SK-N-MC (cell line): ENCODE data around the gene MYOC.
"Not testable (repeated sequence)": the region's sequence is repeated elsewhere in the genome, so short reads cannot be mapped to it uniquely, and the experiment has no call there.

ENCODE experiments used
- DNase-seq: peaks from one replicate; pipeline ENCODE4 v3.0.0-alpha.2; 2011; ENCODE audit warnings: low read depth, low spot score
- H3K27ac ChIP-seq: fragments of 200-600 bp; sonication (generic); 2 replicates; pipeline ENCODE4 v1.5.1; 2016; ENCODE audit warnings: mixed run types
- H3K36me3 ChIP-seq: fragments of 200-600 bp; sonication (generic); 2 replicates; pipeline ENCODE4 v1.6.1; 2017; ENCODE audit warnings: antibody characterized with exemption, low read length, mixed read lengths; ENCODE audit not compliant: insufficient read depth
- H3K4me3 ChIP-seq: fragments of 200-600 bp; sonication (generic); 2 replicates; pipeline ENCODE4 v1.5.1; 2016
- H3K9ac ChIP-seq: fragments of 200-600 bp; sonication (generic); 2 replicates; pipeline ENCODE4 v1.8.0; 2017; ENCODE audit warnings: mixed run types, mixed read lengths; ENCODE audit not compliant: insufficient read length
- H3K9me3 ChIP-seq: fragments of 200-600 bp; sonication (generic); 2 replicates; pipeline ENCODE4 v1.6.1; 2017; ENCODE audit warnings: low read depth, mild to moderate bottlenecking, antibody characterized with exemption, low read length, moderate library complexity, mixed read lengths
- EZH2 ChIP-seq: fragments of 200-600 bp; sonication (generic); IDR thresholded peaks from one replicate; pipeline ENCODE4 v1.6.1; 2017; ENCODE audit warnings: antibody characterized with exemption
- FOXP2 ChIP-seq: optimal IDR thresholded peaks from 2 replicates; pipeline ENCODE3; 2011; ENCODE audit warnings: mild to moderate bottlenecking, moderate library complexity; ENCODE audit not compliant: insufficient read depth; ENCODE audit errors: extremely low read length, control extremely low read depth
- POLR2AphosphoS5 ChIP-seq: IDR thresholded peaks from 2 replicates; pipeline ENCODE4 v1.6.1; 2012; ENCODE audit warnings: mild to moderate bottlenecking, low read depth, low read length, borderline replicate concordance

Gene MYOC

DNA sequence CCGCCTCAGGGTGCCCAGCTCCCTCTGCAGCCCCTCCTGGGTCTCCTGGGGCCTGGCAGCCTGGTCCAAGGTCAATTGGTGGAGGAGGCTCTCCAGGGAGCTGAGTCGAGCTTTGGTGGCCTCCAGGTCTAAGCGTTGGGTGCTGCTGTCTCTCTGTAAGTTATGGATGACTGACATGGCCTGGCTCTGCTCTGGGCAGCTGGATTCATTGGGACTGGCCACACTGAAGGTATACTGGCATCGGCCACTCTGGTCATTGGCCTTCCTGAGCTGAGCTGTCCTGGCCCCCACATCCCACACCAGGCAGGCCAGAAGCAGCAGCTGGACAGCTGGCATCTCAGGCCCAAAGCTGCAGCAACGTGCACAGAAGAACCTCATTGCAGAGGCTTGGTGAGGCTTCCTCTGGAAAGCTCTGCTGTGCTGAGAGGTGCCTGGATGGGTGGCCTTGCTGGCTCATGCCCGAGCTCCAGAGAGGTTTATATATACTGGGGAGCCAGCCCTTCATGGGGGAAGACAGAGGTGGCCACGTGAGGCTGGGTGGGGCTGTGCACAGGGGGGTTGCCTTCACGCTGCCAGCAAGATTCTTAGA is at the start of gene MYOC:
Gene MYOC, minus strand, starts transcription at position 455 of the 589 bp plus-strand sequence. Its CDS starts 77 bp downstream, at position 378.
- no peak for TF ChIP-seq FOXP2
- TF ChIP-seq POLR2AphosphoS5, result no peak
- TF ChIP-seq EZH2, result no peak
- DNase-seq, result no peak
- no peaks in the 10 kb centered on the region for H3K9me3 ChIP-seq
- H3K4me3 ChIP-seq, result no peak within 1 kb of the TSS
- H3K27ac ChIP-seq, result no peak within 1 kb of the TSS
- H3K36me3 ChIP-seq, result no peaks in the 10 kb centered on the region
- H3K9ac ChIP-seq, result no peak within 1 kb of the TSS

- Histone ChIP-seq H3K9me3 (no peaks in the 10 kb centered on the region), H3K36me3 (no peaks in the 10 kb centered on the region)
- no peak for DNase-seq
Observed at GRCh38 chr1:171699531-171699930, 47.0 kb upstream of the MYOC start.

DNA sequence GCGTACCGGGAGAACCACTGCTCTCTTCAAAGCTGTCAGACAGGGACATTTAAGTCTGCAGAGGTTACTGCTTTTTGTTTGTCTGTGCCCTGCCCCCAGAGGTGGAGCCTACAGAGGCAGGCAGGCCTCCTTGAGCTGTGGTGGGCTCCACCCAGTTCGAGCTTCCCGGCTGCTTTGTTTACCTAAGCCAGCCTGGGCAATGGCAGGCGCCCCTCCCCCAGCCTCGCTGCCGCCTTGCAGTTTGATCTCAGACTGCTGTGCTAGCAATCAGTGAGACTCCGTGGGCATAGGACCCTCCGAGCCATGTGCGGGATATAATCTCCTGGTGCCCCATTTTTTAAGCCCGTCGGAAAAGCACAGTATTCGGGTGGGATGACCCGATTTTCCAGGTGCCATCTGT is 43.3 kb upstream of the MYOC start:
- H3K36me3 ChIP-seq, H3K9me3 ChIP-seq, H3K4me3 ChIP-seq, H3K9ac ChIP-seq, DNase-seq, H3K27ac ChIP-seq: not testable (repeated sequence)

More at GRCh38 chr1:171699531-171699930, 47.0 kb upstream of the MYOC start:
- no peak for TF ChIP-seq FOXP2
- TF ChIP-seq POLR2AphosphoS5, result no peak
- no peak for TF ChIP-seq EZH2
- no peak overlapping the region for H3K27ac ChIP-seq
- H3K9ac ChIP-seq, result no peak overlapping the region
- H3K4me3 ChIP-seq, result no peak overlapping the region

GRCh38 chr1:171693541-171693940 is 41.1 kb upstream of the MYOC start:
- H3K36me3 ChIP-seq, result not testable (repeated sequence)

GRCh38 chr1:171683870-171684269 is 31.4 kb upstream of the MYOC start:
- H3K4me3 ChIP-seq, result no peak overlapping the region
- no peak for DNase-seq
- H3K9ac ChIP-seq, result no peak overlapping the region
- no peaks in the 10 kb centered on the region for H3K36me3 ChIP-seq
- no peaks in the 10 kb centered on the region for H3K9me3 ChIP-seq
- H3K27ac ChIP-seq, result no peak overlapping the region
- TF ChIP-seq EZH2 (no peak), FOXP2 (no peak), POLR2AphosphoS5 (no peak)

More at GRCh38 chr1:171693541-171693940, 41.1 kb upstream of the MYOC start:
- DNase-seq, H3K9ac ChIP-seq, H3K9me3 ChIP-seq, H3K27ac ChIP-seq, H3K4me3 ChIP-seq: not testable (repeated sequence)

- no peak for TF ChIP-seq EZH2
- TF ChIP-seq POLR2AphosphoS5, result no peak
- TF ChIP-seq FOXP2, result no peak
Observed at GRCh38 chr1:171680339-171680738, 27.9 kb upstream of the MYOC start.

DNA sequence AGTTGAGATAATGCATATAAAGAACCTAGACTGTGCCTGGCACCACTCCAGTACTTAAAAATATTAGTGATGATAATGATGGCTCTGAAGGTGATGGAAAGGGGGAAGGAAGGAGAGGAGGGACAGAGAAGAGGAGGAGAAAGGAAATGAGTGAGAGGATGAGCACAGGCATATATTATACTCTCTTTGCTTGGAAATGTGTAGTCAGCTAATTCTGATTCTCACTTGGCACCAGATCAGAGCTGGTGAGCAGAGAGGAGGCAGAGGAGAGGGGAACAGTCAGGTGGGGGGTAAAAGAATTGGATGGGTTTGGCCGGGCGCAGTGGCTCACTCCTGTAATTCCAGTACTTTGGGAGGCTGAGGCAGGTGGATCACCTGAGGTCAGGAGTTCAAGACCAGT is 24.3 kb upstream of the MYOC start:
- Histone ChIP-seq H3K4me3 (no peak overlapping the region), H3K27ac (peak overlapping the region; percentile 2; the same call in 1 of the 2 replicates), H3K9ac (no peak overlapping the region), H3K9me3 (no peaks in the 10 kb centered on the region), H3K36me3 (no peaks in the 10 kb centered on the region)
- DNase-seq, result peak; percentile 58
- TF ChIP-seq POLR2AphosphoS5 (no peak), FOXP2 (no peak), EZH2 (no peak)

More at GRCh38 chr1:171680339-171680738, 27.9 kb upstream of the MYOC start:
- Histone ChIP-seq H3K9me3 (no peaks in the 10 kb centered on the region), H3K36me3 (no peaks in the 10 kb centered on the region), H3K9ac (no peak overlapping the region), H3K4me3 (no peak overlapping the region), H3K27ac (no peak overlapping the region)
- no peak for DNase-seq

DNA sequence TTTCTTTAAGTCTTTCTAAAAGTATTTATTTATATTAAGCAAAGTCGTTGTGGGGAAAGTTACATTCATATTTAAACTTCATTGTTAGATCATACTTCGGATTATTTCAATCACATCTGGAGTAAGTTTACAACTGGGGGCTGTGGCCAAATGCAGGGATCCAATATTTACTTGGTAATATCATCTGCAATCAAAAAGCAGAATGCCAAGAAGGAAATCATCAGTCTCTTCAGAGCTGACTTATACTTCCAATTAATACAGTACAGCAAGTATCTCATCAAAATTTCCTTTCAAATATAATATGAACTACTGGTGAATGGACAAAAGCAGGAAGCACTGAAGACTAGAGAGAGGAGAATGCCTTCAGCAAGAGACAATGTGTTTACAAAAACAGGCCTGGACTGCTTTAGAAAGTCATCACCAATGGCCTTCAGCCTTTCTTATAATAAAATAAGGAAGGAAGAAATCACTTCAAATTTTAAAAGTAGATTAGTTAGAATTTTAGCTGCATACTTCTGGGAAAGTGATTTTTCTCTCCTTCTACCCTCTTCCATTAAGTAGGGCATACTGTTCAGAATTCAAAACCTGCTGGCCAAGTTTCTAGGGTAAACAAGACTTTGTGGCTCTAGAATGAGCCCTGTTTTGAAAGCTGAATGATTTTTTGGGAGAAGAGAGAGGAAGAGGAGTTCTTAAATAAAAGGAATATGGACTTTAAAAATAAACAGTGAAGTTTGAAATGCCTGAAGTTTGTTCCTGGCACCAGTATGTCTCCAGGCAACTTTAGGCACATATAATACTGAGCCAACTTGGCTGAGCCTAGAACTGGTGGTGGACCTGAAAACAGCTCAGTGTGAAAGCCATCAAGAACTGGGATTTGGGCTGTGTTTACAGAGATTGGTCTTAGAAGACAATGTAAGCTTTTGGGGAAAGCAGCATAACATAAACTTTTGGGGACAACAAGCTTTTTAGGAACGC is 22.2 kb upstream of the MYOC start:
- Histone ChIP-seq H3K9ac (no peak overlapping the region), H3K9me3 (no peaks in the 10 kb centered on the region), H3K4me3 (no peak overlapping the region), H3K36me3 (no peaks in the 10 kb centered on the region), H3K27ac (no peak overlapping the region)
- TF ChIP-seq EZH2, result no peak
- no peak for TF ChIP-seq POLR2AphosphoS5
- no peak for TF ChIP-seq FOXP2
- DNase-seq, result no peak
